HFF-Myc (cell line): ENCODE measurements around the gene ZDHHC18.
A peak's percentile ranks its signal among the peaks of the same experiment; 100 is the strongest.
"Not testable (repeated sequence)": the region's sequence is repeated elsewhere in the genome, so short reads cannot be mapped to it uniquely, and the experiment has no call there.

Experiments
- DNase-seq: peaks from one replicate; pipeline ENCODE4 v3.0.0-alpha.2; 2011; ENCODE audit warnings: low read depth; ENCODE audit errors: extremely low read depth
- H3K4me3 ChIP-seq: replicated peaks from 2 replicates; pipeline ENCODE4 v1.5.1; 2011; ENCODE audit warnings: low read depth, mild to moderate bottlenecking, control low read depth, low read length
- CTCF ChIP-seq: IDR thresholded peaks from 2 replicates; pipeline ENCODE4 v1.5.1; 2012; ENCODE audit warnings: mild to moderate bottlenecking, low read depth, low read length, control low read depth; ENCODE audit errors: missing control alignments

Gene ZDHHC18

GRCh38 chr1:26810105-26810504 lies 16.4 kb upstream of the ZDHHC18 start:
- TF ChIP-seq CTCF = peak; percentile 81
- H3K4me3 ChIP-seq, DNase-seq: not testable (repeated sequence)

GRCh38 chr1:26811057-26811456 lies 15.4 kb upstream of the ZDHHC18 start:
- no peak for TF ChIP-seq CTCF
- DNase-seq = no peak
- no peak overlapping the region for H3K4me3 ChIP-seq

GRCh38 chr1:26811708-26812107 lies 14.8 kb upstream of the ZDHHC18 start:
- TF ChIP-seq CTCF = no peak
- H3K4me3 ChIP-seq = no peak overlapping the region
- DNase-seq = no peak

- no peak for TF ChIP-seq CTCF
- no peak overlapping the region for H3K4me3 ChIP-seq
- no peak for DNase-seq
Measured at GRCh38 chr1:26814377-26814776, 12.1 kb upstream of the ZDHHC18 start.

- TF ChIP-seq CTCF = no peak
- H3K4me3 ChIP-seq = no peak overlapping the region
- no peak for DNase-seq
Measured at GRCh38 chr1:26814893-26815292, 11.6 kb upstream of the ZDHHC18 start.

- TF ChIP-seq CTCF = peak; percentile 12
- no peak overlapping the region for H3K4me3 ChIP-seq
- DNase-seq = no peak
Measured at GRCh38 chr1:26820784-26821269, 5.7 kb upstream of the ZDHHC18 start.

- no peak for DNase-seq
- H3K4me3 ChIP-seq = no peak overlapping the region
- no peak for TF ChIP-seq CTCF
Measured at GRCh38 chr1:26822737-26823395, 3.6 kb upstream of the ZDHHC18 start.
